ENCODE measurements around the gene MED31.
"Not testable (repeated sequence)": the region's sequence is repeated elsewhere in the genome, so short reads cannot be mapped to it uniquely, and the experiment has no call there.

Gene MED31

GRCh38 chr17:6655732-6656361 is 4.4 kb upstream of the MED31 start:
- DNase-seq (ENCODE audit: low read depth) = not testable (repeated sequence)

GRCh38 chr17:6654841-6655731 is 3.7 kb upstream of the MED31 start:
- DNase-seq (ENCODE audit: low read depth) = no peak

- no peak for DNase-seq (ENCODE audit: low read depth)
Observed at GRCh38 chr17:6651919-6652452, 581 bp upstream of the MED31 start.

GRCh38 chr17:6648181-6648580 is 3.2 kb downstream of the MED31 start:
- no peak for DNase-seq (ENCODE audit: low read depth)

GRCh38 chr17:6643451-6644125 is 7.8 kb downstream of the MED31 start:
- DNase-seq (ENCODE audit: low read depth) = no peak

- DNase-seq (ENCODE audit: low read depth) = no peak
Observed at GRCh38 chr17:6642592-6642991, 8.8 kb downstream of the MED31 start.

- DNase-seq (ENCODE audit: low read depth) = no peak
Observed at GRCh38 chr17:6641247-6641863, 10.1 kb downstream of the MED31 start.

- DNase-seq (ENCODE audit: low read depth) = peak; percentile 71
Observed at GRCh38 chr17:6640536-6641246, 10.7 kb downstream of the MED31 start, which contains the start of the genes KIAA0753 and TXNDC17. Gene KIAA0753, minus strand, starts transcription at chr17:6640711. Its CDS starts 5,608 bp downstream, at chr17:6635103. Gene TXNDC17, plus strand, starts transcription at chr17:6641060. Its CDS starts 23 bp downstream, at chr17:6641083.

GRCh38 chr17:6639586-6640535 is 11.5 kb downstream of the MED31 start:
- DNase-seq (ENCODE audit: low read depth) = no peak

GRCh38 chr17:6639014-6639585 is 12.3 kb downstream of the MED31 start:
- no peak for DNase-seq (ENCODE audit: low read depth)

- DNase-seq (ENCODE audit: low read depth) = no peak
Observed at GRCh38 chr17:6638046-6638908, 13.1 kb downstream of the MED31 start.

- no peak for DNase-seq (ENCODE audit: low read depth)
Observed at GRCh38 chr17:6637458-6637840, 14.0 kb downstream of the MED31 start.

- DNase-seq (ENCODE audit: low read depth) = no peak
Observed at GRCh38 chr17:6636616-6637457, 14.6 kb downstream of the MED31 start.

GRCh38 chr17:6636105-6636504 is 15.3 kb downstream of the MED31 start:
- no peak for DNase-seq (ENCODE audit: low read depth)

GRCh38 chr17:6633263-6633662 is 18.1 kb downstream of the MED31 start:
- DNase-seq (ENCODE audit: low read depth) = no peak

- DNase-seq (ENCODE audit: low read depth) = no peak
Observed at GRCh38 chr17:6632530-6632929, 18.9 kb downstream of the MED31 start.

- DNase-seq (ENCODE audit: low read depth) = no peak
Observed at GRCh38 chr17:6630390-6630789, 21.0 kb downstream of the MED31 start.

- DNase-seq (ENCODE audit: low read depth) = no peak
Observed at GRCh38 chr17:6627019-6627418, 24.4 kb downstream of the MED31 start.
